Hypothalamus (tissue), 51 donors: ENCODE data around the gene TNFAIP8L2.
"Not testable (repeated sequence)": the region's sequence is repeated elsewhere in the genome, so short reads cannot be mapped to it uniquely, and the experiment has no call there.

ENCODE experiments used
- DNase-seq, 51 donors: peaks; one replicate each; lab custom pipeline; 2025; lab: John Stamatoyannopoulos, UW

Gene TNFAIP8L2

DNA sequence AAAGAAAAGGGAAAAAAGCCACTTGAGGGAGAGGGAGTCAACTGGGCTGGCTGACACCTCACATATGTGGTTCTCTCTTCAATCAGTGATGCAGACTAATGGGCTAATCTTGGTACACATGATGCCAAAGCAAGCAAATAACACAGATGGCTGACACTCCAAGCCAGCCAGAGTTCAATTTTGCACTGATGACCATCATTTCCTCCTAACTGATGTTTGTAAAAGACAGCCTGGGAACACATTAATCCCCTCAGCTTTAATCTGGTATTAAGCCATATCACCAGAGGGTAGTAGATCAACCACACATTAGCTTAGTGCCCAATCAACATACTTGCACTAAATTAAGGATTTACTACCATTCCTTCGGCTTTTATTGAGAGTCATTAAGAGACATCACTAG is 30.8 kb downstream of the TNFAIP8L2 start:
- DNase-seq: no peak

DNA sequence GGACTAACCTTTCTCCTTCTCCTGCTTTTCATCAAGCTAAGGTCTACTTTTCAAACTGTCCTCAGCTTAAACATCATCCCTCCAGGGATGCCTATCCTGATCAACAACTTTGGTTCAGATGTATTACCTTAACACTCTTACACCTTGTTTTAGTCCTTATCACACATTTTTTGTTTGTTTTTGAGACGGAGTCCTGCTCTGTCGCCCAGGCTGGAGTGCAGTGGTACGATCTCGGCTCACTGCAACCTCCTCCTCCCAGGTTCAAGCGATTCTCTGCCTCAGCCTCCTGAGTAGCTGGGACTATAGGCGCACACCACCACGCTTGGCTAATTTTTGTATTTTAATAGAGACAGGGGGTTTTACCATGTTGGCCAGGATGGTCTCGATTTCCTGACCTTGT is 32.2 kb downstream of the TNFAIP8L2 start:
- DNase-seq: not testable (repeated sequence)

DNA sequence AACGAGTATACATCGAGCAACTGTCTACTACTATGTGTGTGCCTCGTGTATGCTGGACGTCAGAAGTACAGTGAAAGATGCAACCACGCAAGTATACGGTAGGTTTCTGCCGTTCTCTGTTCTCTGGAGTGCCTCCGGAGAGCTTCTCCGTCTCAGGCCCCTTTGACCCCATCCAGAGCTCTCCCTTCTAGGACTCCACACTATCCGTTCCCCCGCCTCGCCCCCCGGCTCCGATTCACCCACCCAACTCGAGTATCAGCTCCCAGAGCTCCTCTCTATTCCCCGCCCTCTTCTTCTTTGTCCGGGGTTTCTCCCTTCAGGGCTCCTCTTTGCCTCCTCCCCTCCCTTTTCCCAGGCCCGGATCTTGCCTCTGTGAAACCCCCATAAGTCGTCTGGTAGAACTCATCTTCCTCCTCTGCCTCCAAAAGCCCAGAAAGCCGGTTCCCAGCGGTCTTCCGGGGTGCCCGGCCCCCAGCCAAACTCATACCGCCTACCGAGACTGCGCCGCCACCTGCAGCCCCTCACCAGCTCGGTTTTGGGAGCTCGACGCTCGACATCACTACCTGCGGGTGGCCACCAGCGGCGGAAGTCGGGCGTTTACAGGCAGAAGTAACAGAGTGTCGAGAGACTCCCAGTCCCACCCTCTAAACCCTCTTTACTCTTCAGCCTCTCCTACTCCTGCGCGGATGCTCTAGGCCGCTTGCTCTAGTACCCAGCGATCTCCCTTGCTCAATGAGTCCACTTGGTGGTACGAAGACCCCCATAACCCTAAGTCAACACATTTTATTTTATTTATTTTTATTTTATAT is 33.4 kb downstream of the TNFAIP8L2 start, which contains the start of gene VPS72:
Gene VPS72 (minus strand): TSS at position 561 of the 809 bp plus-strand sequence. CDS start 76 bp downstream, at position 485.
- peak; percentile 15 to 90 (median 76) for DNase-seq

- no peak for DNase-seq
Observed at GRCh38 chr1:151192047-151192446, 35.6 kb downstream of the TNFAIP8L2 start.

DNA sequence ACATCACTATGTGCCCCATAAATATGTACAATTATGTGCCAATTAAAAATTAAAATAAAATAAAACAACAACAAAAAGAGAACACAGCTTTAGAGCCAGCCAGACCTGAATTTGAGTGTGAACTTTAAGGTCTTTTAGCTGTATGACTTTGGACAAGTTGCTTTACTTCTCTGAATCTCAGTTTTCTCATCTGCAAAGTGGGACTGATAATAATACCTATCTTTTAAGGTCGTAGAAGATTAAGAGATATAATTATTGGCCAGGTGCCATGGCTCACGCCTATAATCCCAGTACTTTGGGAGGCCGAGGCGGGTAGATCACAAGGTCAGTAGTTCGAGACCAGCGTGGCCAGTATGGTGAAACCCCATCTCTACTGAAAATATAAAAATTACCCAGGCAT is 36.9 kb downstream of the TNFAIP8L2 start:
- no peak for DNase-seq

- no peak for DNase-seq
Observed at GRCh38 chr1:151193856-151194255, 37.4 kb downstream of the TNFAIP8L2 start.

- DNase-seq: not testable (repeated sequence)
Observed at GRCh38 chr1:151194894-151195594, 38.6 kb downstream of the TNFAIP8L2 start.

- DNase-seq: peak in 27 of 51 donors; percentile 3 to 78 (median 20)
Observed at GRCh38 chr1:151196292-151196800, 39.9 kb downstream of the TNFAIP8L2 start.

- DNase-seq: no peak
Observed at GRCh38 chr1:151197863-151198253, 41.4 kb downstream of the TNFAIP8L2 start.

- peak; percentile 88 to 100 (median 97) for DNase-seq
Observed at GRCh38 chr1:151198254-151199127, 42.0 kb downstream of the TNFAIP8L2 start, which contains the start of gene PIP5K1A. PIP5K1A (plus strand) TSS chr1:151198552; CDS start chr1:151198997, 445 bp downstream.

DNA sequence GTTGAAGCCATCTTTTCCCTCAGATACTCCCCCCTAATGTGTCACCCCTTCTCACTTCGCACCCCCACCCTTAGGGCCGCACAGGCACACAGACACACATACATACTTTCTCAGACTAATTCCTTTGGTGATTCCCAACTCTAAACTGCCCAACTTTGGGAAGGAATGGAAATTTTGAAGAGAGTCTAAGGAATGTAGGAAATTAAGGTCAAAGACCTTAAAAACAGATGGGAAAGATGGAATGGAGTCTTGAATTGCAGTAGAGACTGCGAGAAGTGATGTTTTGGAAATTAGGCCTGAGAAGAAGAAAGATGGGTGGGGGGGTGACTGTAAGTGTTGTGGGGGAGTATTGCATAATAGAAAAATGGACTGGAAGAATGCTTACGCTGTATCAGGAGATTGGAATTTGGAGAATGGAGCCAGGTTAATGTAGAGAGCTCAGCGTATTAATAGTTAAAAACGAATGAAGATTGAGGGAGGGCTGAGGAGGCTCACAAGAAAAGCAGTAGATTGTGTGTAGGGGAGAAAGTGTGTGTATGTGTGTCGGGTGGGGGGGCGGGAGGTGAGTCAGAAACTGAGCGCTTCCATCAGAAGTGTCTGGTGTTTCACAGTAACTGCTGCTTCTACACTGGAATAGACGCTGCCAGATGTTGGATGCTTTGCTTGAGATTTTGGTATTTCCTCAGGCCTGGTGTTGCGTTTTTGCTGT is 43.6 kb downstream of the TNFAIP8L2 start:
- DNase-seq: peak in 3 of 51 donors; percentile 3 to 29 (median 5)

DNA sequence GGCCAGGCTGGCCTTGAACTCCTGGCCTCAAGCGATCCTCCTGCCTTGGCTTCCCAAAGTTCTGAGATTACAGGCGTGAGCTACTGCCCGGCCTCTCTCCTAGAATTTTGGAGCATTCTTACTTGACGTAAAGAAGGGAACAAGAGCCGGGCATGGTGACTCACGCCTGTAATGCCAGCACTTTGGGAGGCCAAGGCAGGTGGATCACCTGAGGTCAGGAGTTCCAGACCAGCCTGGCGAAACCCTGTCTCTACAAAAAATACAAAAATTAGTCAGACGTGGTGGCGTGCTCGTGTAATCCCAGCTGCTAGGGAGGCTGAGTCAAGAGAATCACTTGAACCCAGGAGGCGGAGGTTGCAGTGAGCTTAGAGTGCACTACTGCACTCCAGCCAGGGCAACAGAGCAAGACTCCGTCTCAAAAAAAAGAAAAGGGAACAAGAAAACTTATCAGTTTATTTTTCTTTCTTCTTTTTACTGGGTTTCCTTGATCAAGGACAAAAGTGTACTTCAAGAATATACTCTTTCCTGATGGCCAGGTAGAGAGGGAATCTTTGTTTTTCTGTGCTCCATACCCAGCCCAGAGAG is 49.0 kb downstream of the TNFAIP8L2 start:
- not testable (repeated sequence) for DNase-seq
